ENCODE results near the gene ZNF827.

The ZNF827 gene

GRCh38 chr4:145938618-145939440 lies at the start of gene ZNF827:
Gene ZNF827 (minus strand): TSS chr4:145938823. CDS start chr4:145938407, 416 bp downstream.
- Histone ChIP-seq H3K9ac (ENCODE audit: low read depth, low read length, poor library complexity, severe bottlenecking) (peak within 1 kb of the TSS; percentile 100), H3K9me3 (ENCODE audit: insufficient read depth, low read depth, low read length) (no peaks in the 10 kb centered on the region), H3K9me2 (replicated peaks; ENCODE audit: low read depth, low read length) (no peaks in the 10 kb centered on the region), H3K79me2 (ENCODE audit: insufficient read depth, low read length) (peaks cover 45% of the 10 kb centered on the region), H3K36me3 (ENCODE audit: insufficient read depth, low read length) (no peaks in the 10 kb centered on the region), H2AFZ (ENCODE audit: low read length) (peak within 1 kb of the TSS; percentile 82), H3F3A (ENCODE audit: low read depth) (peaks cover 6% of the 10 kb centered on the region; the same call in 1 of the 2 replicates), H3K4me1 (ENCODE audit: insufficient read depth, low read length, poor library complexity, severe bottlenecking) (peaks cover 26% of the 10 kb centered on the region), H3K4me2 (ENCODE audit: low read depth, low read length, poor library complexity, severe bottlenecking) (peak within 1 kb of the TSS; percentile 71), H3K27me3 (ENCODE audit: insufficient read depth, low read length, poor library complexity, severe bottlenecking) (peaks cover 5% of the 10 kb centered on the region), H3K4me3 (ENCODE audit: low read length, poor library complexity, severe bottlenecking) (peak within 1 kb of the TSS; percentile 89), H4K20me1 (ENCODE audit: insufficient read depth, low read length, poor library complexity, severe bottlenecking) (peaks cover 5% of the 10 kb centered on the region)
- no peak for TF ChIP-seq CTCF (conservative IDR thresholded peaks at IDR 0.05; ENCODE audit: low read length)
- TF ChIP-seq EZH2phosphoT487 (IDR thresholded peaks at IDR 0.05; ENCODE audit: borderline replicate concordance): no peak

- Histone ChIP-seq H3K9me3 (ENCODE audit: insufficient read depth, low read depth, low read length) (no peaks in the 10 kb centered on the region), H3K9ac (ENCODE audit: low read depth, low read length, poor library complexity, severe bottlenecking) (no peak overlapping the region), H4K20me1 (ENCODE audit: insufficient read depth, low read length, poor library complexity, severe bottlenecking) (no peaks in the 10 kb centered on the region), H3K4me3 (ENCODE audit: low read length, poor library complexity, severe bottlenecking) (no peak overlapping the region), H3K79me2 (ENCODE audit: insufficient read depth, low read length) (no peaks in the 10 kb centered on the region), H3K9me2 (replicated peaks; ENCODE audit: low read depth, low read length) (no peaks in the 10 kb centered on the region), H3K4me1 (ENCODE audit: insufficient read depth, low read length, poor library complexity, severe bottlenecking) (no peaks in the 10 kb centered on the region), H3K27me3 (ENCODE audit: insufficient read depth, low read length, poor library complexity, severe bottlenecking) (no peaks in the 10 kb centered on the region), H3K36me3 (ENCODE audit: insufficient read depth, low read length) (no peaks in the 10 kb centered on the region), H3F3A (ENCODE audit: low read depth) (no peaks in the 10 kb centered on the region), H3K4me2 (ENCODE audit: low read depth, low read length, poor library complexity, severe bottlenecking) (no peak overlapping the region), H2AFZ (ENCODE audit: low read length) (no peak overlapping the region)
- TF ChIP-seq CTCF (conservative IDR thresholded peaks at IDR 0.05; ENCODE audit: low read length): no peak
- TF ChIP-seq EZH2phosphoT487 (IDR thresholded peaks at IDR 0.05; ENCODE audit: borderline replicate concordance): no peak
Observed at GRCh38 chr4:145984563-145984962, 45.9 kb upstream of the ZNF827 start.

GRCh38 chr4:145982791-145983190 lies 44.2 kb upstream of the ZNF827 start:
- no peaks in the 10 kb centered on the region for H3K36me3 ChIP-seq (ENCODE audit: insufficient read depth, low read length)
- no peak overlapping the region for H2AFZ ChIP-seq (ENCODE audit: low read length)
- H3K4me1 ChIP-seq (ENCODE audit: insufficient read depth, low read length, poor library complexity, severe bottlenecking): no peaks in the 10 kb centered on the region
- no peak overlapping the region for H3K4me3 ChIP-seq (ENCODE audit: low read length, poor library complexity, severe bottlenecking)
- TF ChIP-seq EZH2phosphoT487 (IDR thresholded peaks at IDR 0.05; ENCODE audit: borderline replicate concordance) (no peak), CTCF (conservative IDR thresholded peaks at IDR 0.05; ENCODE audit: low read length) (no peak)
- no peaks in the 10 kb centered on the region for H3K27me3 ChIP-seq (ENCODE audit: insufficient read depth, low read length, poor library complexity, severe bottlenecking)
- H3K9me2 ChIP-seq (replicated peaks; ENCODE audit: low read depth, low read length): no peaks in the 10 kb centered on the region
- no peaks in the 10 kb centered on the region for H4K20me1 ChIP-seq (ENCODE audit: insufficient read depth, low read length, poor library complexity, severe bottlenecking)
- H3K9ac ChIP-seq (ENCODE audit: low read depth, low read length, poor library complexity, severe bottlenecking): no peak overlapping the region
- no peak overlapping the region for H3K4me2 ChIP-seq (ENCODE audit: low read depth, low read length, poor library complexity, severe bottlenecking)
- H3K79me2 ChIP-seq (ENCODE audit: insufficient read depth, low read length): no peaks in the 10 kb centered on the region
- H3F3A ChIP-seq (ENCODE audit: low read depth): no peaks in the 10 kb centered on the region
- H3K9me3 ChIP-seq (ENCODE audit: insufficient read depth, low read depth, low read length): no peaks in the 10 kb centered on the region

Data from Loucy (cell line).